Kidney (tissue), 14 donors: ENCODE measurements around the gene ADAMTS17. TPM values are rescaled to one million over a fixed set of nuclear protein-coding genes. Genes with fewer than 3 reads are reported as not detected.

Experiments used
- DNase-seq, 5 donors: peaks; one replicate each; pipeline ENCODE4 v3.0.0-alpha.2; 2013 to 2020
- FAIRE-seq: peaks from 2 replicates; lab custom pipeline; 2012; peaks lifted over from hg19 to GRCh38; lab: Jason Lieb, UNC
- H3K27ac ChIP-seq, 2 donors: one replicate each; pipeline ENCODE4 v1.7.0; 2013; ENCODE audit warnings: low read depth in 2 of 2, low read length in 2 of 2, inconsistent platforms in 1 of 2
- H3K27me3 ChIP-seq: one replicate; pipeline ENCODE4 v1.7.1; 2013; ENCODE audit warnings: low read length, inconsistent platforms; ENCODE audit not compliant: control insufficient read depth, insufficient read depth
- H3K36me3 ChIP-seq, 3 donors: one replicate each; pipeline versions ENCODE4 v1.7.0 to v1.7.1; 2013; ENCODE audit warnings: low read length in 3 of 3, control low read depth in 1 of 3, inconsistent platforms in 1 of 3; ENCODE audit not compliant: insufficient read depth in 3 of 3, control insufficient read depth in 2 of 3
- H3K4me1 ChIP-seq, 3 donors: one replicate each; pipeline versions ENCODE4 v1.7.0 to v1.7.1; 2013; ENCODE audit warnings: low read length in 3 of 3, inconsistent platforms in 1 of 3, low read depth in 1 of 3; ENCODE audit not compliant: control insufficient read depth in 2 of 3, insufficient read depth in 2 of 3
- H3K4me3 ChIP-seq, 3 donors: one replicate each; pipeline versions ENCODE4 v1.7.0 to v1.8.1; 2013; ENCODE audit warnings: low read length in 3 of 3, control low read depth in 1 of 3, inconsistent platforms in 1 of 3
- H3K9ac ChIP-seq, 3 donors: one replicate each; pipeline versions ENCODE4 v1.7.0 to v1.7.1; 2013; ENCODE audit warnings: low read length in 3 of 3, control low read depth in 1 of 3, inconsistent platforms in 1 of 3
- H3K9me3 ChIP-seq, 3 donors: one replicate each; pipeline versions ENCODE4 v1.7.0 to v1.7.1; 2013; ENCODE audit warnings: low read length in 3 of 3, control low read depth in 1 of 3, inconsistent platforms in 1 of 3; ENCODE audit not compliant: control insufficient read depth in 2 of 3, insufficient read depth in 1 of 3
- intact Hi-C: fragments of 100-400 bp; cut with DNase I; formaldehyde crosslinking; loops from one replicate; pipeline ENCODE4 v1.11.1; 2022
- polyA plus RNA-seq: library from polyadenylated mRNA; stranded (reverse); fragments of 350-450 nt; fragmentation: Illumina TruSeq; extraction: RNeasy Lipid Tissue Mini Kit (QIAGEN cat#74804); gene quantifications from one replicate; pipeline ENCODE4 v1.2.3, GENCODE V29; 2014; ENCODE audit warnings: low read depth, low replicate concordance; ENCODE audit not compliant: insufficient read depth
- total RNA-seq: library from RNA; stranded (reverse); fragmentation: NEBNext Ultra II Directional; extraction: Animal tissue kit (Norgen Biotek cat#: 25700); gene quantifications from one replicate; pipeline ENCODE4 v1.2.1, GENCODE V29; 2021
- TF ChIP-seq, protein P1 (sequence below): IDR thresholded peaks from 3 replicates; pipeline ENCODE4 v1.5.1; 2012; ENCODE audit warnings: mild to moderate bottlenecking, moderate library complexity, borderline replicate concordance; ENCODE audit not compliant: insufficient read depth; ENCODE audit errors: extremely low read depth
- donor health status: control.
- donor health status: control.
- donor health status: control.
- donor health status: control.
- donor health status: control.
- donor health status: DM: yes; HTN: yes; CAD: no.
- donor health status: Normal renal cell carcinoma (clear cell type).

Gene ADAMTS17
- total and polyA plus RNA-seq, 2 donors from 2014 or later, result 1.7 to 2.2 TPM

- no peaks in the 10 kb centered on the region for H3K4me1 ChIP-seq
- DNase-seq, result peak in 1 of 5 donors; percentile 2
- H3K4me3 ChIP-seq, result no peak overlapping the region
- H3K27ac ChIP-seq, result no peak overlapping the region
- H3K36me3 ChIP-seq, result no peaks in the 10 kb centered on the region
- H3K9me3 ChIP-seq, result peaks cover 0 to 24% (median 0%) of the 10 kb centered on the region in 3 donors
- TF ChIP-seq, protein P1, sequence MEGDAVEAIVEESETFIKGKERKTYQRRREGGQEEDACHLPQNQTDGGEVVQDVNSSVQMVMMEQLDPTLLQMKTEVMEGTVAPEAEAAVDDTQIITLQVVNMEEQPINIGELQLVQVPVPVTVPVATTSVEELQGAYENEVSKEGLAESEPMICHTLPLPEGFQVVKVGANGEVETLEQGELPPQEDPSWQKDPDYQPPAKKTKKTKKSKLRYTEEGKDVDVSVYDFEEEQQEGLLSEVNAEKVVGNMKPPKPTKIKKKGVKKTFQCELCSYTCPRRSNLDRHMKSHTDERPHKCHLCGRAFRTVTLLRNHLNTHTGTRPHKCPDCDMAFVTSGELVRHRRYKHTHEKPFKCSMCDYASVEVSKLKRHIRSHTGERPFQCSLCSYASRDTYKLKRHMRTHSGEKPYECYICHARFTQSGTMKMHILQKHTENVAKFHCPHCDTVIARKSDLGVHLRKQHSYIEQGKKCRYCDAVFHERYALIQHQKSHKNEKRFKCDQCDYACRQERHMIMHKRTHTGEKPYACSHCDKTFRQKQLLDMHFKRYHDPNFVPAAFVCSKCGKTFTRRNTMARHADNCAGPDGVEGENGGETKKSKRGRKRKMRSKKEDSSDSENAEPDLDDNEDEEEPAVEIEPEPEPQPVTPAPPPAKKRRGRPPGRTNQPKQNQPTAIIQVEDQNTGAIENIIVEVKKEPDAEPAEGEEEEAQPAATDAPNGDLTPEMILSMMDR, result no peak
- no peak overlapping the region for H3K9ac ChIP-seq
- FAIRE-seq, result no peak
- no peaks in the 10 kb centered on the region for H3K27me3 ChIP-seq
- intact Hi-C loops, result no loop called here
Measured at GRCh38 chr15:100174904-100175275, 166.9 kb downstream of the ADAMTS17 start.

DNA sequence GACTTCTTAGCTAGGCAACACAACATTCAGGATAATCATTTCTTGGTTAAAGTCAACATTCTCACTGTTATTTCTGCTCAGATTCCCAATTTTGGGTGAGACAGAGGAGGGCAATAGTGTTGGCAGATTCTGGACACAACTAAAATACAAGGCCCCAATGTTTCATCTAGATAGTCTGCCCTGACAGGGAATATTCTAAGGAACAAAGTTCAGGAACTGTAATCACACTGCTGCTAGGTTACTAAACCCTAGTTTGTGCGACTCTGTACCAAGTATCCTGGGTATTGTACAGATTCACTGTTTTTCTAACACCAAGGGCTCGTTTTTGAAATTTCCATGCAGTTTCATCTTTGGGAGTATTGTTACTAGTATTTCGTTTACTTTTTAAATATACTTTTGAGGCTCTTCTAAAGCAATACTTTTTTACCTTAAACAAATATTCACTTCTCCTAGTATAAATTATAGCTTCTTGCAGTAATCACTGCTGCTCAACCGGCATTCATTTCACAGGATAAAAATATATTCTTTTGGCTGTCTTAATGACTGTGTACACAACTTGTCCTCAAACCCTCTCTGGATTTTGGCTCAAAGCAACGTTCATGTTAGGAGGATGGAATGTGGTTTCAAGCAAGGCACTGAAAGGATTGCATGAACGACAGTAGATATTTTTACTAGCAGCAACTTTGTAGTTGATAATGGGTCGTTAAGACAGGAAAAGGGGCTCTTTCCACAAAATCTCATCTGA lies 167.4 kb downstream of the ADAMTS17 start:
- intact Hi-C loops, result no loop called here

GRCh38 chr15:100172356-100173024 lies 169.3 kb downstream of the ADAMTS17 start:
- no peak for FAIRE-seq
- Histone ChIP-seq H3K9ac (no peak overlapping the region), H3K4me3 (no peak overlapping the region), H3K4me1 (peaks cover 0 to 2% (median 0%) of the 10 kb centered on the region in 3 donors), H3K27me3 (no peaks in the 10 kb centered on the region), H3K36me3 (no peaks in the 10 kb centered on the region), H3K27ac (no peak overlapping the region), H3K9me3 (peaks cover 0 to 24% (median 0%) of the 10 kb centered on the region in 3 donors)
- intact Hi-C loops, result no loop called here
- TF ChIP-seq, protein P1, result no peak
- DNase-seq, result peak in 1 of 5 donors; percentile 2

More for the DNA sequence above, 167.4 kb downstream of the ADAMTS17 start:
- H3K9ac ChIP-seq, result no peak overlapping the region
- H3K9me3 ChIP-seq, result peaks cover 0 to 24% (median 0%) of the 10 kb centered on the region in 3 donors
- FAIRE-seq, result no peak
- no peaks in the 10 kb centered on the region for H3K36me3 ChIP-seq
- H3K27ac ChIP-seq, result no peak overlapping the region
- no peak overlapping the region for H3K4me3 ChIP-seq
- peak in 1 of 5 donors; percentile 0 for DNase-seq
- H3K27me3 ChIP-seq, result no peaks in the 10 kb centered on the region
- TF ChIP-seq, protein P1, result no peak
- no peaks in the 10 kb centered on the region for H3K4me1 ChIP-seq
